ENCODE measurements around the gene STAT5B. TPM values are rescaled to one million over a fixed set of nuclear protein-coding genes. Genes with fewer than 3 reads are reported as not detected.
A peak's percentile ranks its signal among the peaks of the same experiment; 100 is the strongest.

Gene STAT5B
- total RNA-seq, 1 experiment from 2014 or later: 42.9 TPM

GRCh38 chr17:42203354-42203753 lies 72.8 kb downstream of the STAT5B start:
- DNase-seq: no peak
- no peak overlapping the region for H3K27ac ChIP-seq (ENCODE audit: insufficient read length, low read depth, low read length)
- no peak overlapping the region for H3K4me2 ChIP-seq (ENCODE audit: insufficient read depth, insufficient read length, low read length)
- H3K79me2 ChIP-seq (ENCODE audit: insufficient read depth, low read length): no peaks in the 10 kb centered on the region
- no peak overlapping the region for H2BK5ac ChIP-seq (ENCODE audit: insufficient read length, low read length)
- H3K14ac ChIP-seq (ENCODE audit: insufficient read depth, low read length): no peak overlapping the region
- Mint-ChIP-seq H3K9me3 (no peaks in the 10 kb centered on the region), H3K27me3 (ENCODE audit: low read depth) (no peaks in the 10 kb centered on the region), H3K36me3 (ENCODE audit: insufficient read depth in 1 of 3, low read depth in 3 of 3) (peaks cover 12 to 56% (median 53%) of the 10 kb centered on the region in 3 experiments; a peak in 6 of 7 replicates), H3K4me3 (no peak overlapping the region; a peak in 1 of 5 replicates), H3K4me1 (peaks cover 0 to 3% of the 10 kb centered on the region in 2 experiments; a peak in 2 of 4 replicates), H3K27ac (peak overlapping the region in 1 of 3 experiments; percentile 20; a peak in 2 of 7 replicates)
- H2BK15ac ChIP-seq (ENCODE audit: low read depth, low read length): no peak overlapping the region
- no peak overlapping the region for H2AK5ac ChIP-seq (ENCODE audit: insufficient read length, low read length)
- H2AFZ ChIP-seq (ENCODE audit: low read length): no peak overlapping the region
- no peak overlapping the region for H3K23ac ChIP-seq (ENCODE audit: insufficient read length, low read depth, low read length)
- H2BK12ac ChIP-seq (ENCODE audit: insufficient read length, low read depth, low read length): no peak overlapping the region
- H4K8ac ChIP-seq (replicated peaks; ENCODE audit: insufficient read length, low read depth, low read length): no peak overlapping the region
- no peak overlapping the region for H4K91ac ChIP-seq (ENCODE audit: insufficient read length, low read depth, low read length)
- no peak overlapping the region for H4K5ac ChIP-seq (ENCODE audit: insufficient read length, low read depth, low read length)
- H3K4me1 ChIP-seq (ENCODE audit: insufficient read depth, low read length): no peaks in the 10 kb centered on the region
- no peak overlapping the region for H2BK120ac ChIP-seq (ENCODE audit: low read depth, low read length, poor library complexity, severe bottlenecking)
- no peak for TF ChIP-seq CTCF (conservative IDR thresholded peaks at IDR 0.05)
- H3K4ac ChIP-seq (ENCODE audit: low read depth, low read length): no peak overlapping the region
- H3K18ac ChIP-seq (ENCODE audit: insufficient read length, low read depth, low read length): no peak overlapping the region
- H4K20me1 ChIP-seq (ENCODE audit: control insufficient read depth, insufficient read depth, insufficient read length): no peaks in the 10 kb centered on the region
- H3K9me3 ChIP-seq (ENCODE audit: control insufficient read depth, low read depth, low read length): no peaks in the 10 kb centered on the region
- H3K27me3 ChIP-seq (ENCODE audit: insufficient read depth, low read length): no peaks in the 10 kb centered on the region
- H2BK20ac ChIP-seq (ENCODE audit: low read depth, low read length, poor library complexity, severe bottlenecking): no peak overlapping the region
- no CpG with 5 or more reads among the region's 2 CpGs for WGBS (ENCODE audit: extremely low coverage, insufficient read length, low lambda C conversion rate)
- no peak overlapping the region for H3K9ac ChIP-seq (ENCODE audit: extremely low read depth, insufficient read length, low read length)
- H3T11ph ChIP-seq (ENCODE audit: low read length): no peak overlapping the region
- H3K23me2 ChIP-seq (ENCODE audit: insufficient read length, low read depth, low read length, poor library complexity, severe bottlenecking): no peaks in the 10 kb centered on the region
- no peak overlapping the region for H3K56ac ChIP-seq (ENCODE audit: insufficient read length, low read depth, low read length)
- H3K79me1 ChIP-seq (ENCODE audit: insufficient read depth, low read depth, low read length, poor library complexity, severe bottlenecking): no peaks in the 10 kb centered on the region

All from H9 (cell line).